H1 (cell line): Measurements from ENCODE around the gene THOC6. TPM values are rescaled to one million over a fixed set of nuclear protein-coding genes. Genes with fewer than 3 reads are reported as not detected.

Experiments
- CTCF ChIA-PET: fragments of 300-600 bp; sonication (Branson Sonifier 250); formaldehyde crosslinking; loops from one replicate; lab custom pipeline; 2021; ENCODE audit not compliant: partially characterized antibody; lab: Charles Lee
- POLR2A ChIA-PET: fragments of 300-600 bp; sonication (Branson Sonifier 250); formaldehyde crosslinking; loops from one replicate; lab custom pipeline; 2021; ENCODE audit warnings: inconsistent platforms; ENCODE audit not compliant: partially characterized antibody; lab: Charles Lee
- DNase-seq, 2 experiments: peaks; one replicate each; pipeline versions ENCODE4 v3.0.0 to v3.0.0-alpha.2; 2010 to 2022; ENCODE audit warnings: low spot score in 2 of 2, low read depth in 1 of 2, mixed read lengths in 1 of 2
- FAIRE-seq: peaks from 2 replicates; lab custom pipeline; 2011; peaks lifted over from hg19 to GRCh38; lab: Jason Lieb, UNC
- H2AFZ ChIP-seq: 2 replicates; pipeline ENCODE4 v1.8.1; 2012; ENCODE audit warnings: low read length, inconsistent platforms
- H2AK5ac ChIP-seq: 2 replicates; pipeline ENCODE4 v1.6.1; 2013; ENCODE audit warnings: low read depth, low read length
- H2BK120ac ChIP-seq: replicated peaks from 2 replicates; pipeline ENCODE3; 2013; ENCODE audit warnings: low read depth, low read length, inconsistent platforms
- H2BK12ac ChIP-seq: 2 replicates; pipeline ENCODE4 v1.6.1; 2013; ENCODE audit warnings: low read depth, low read length
- H2BK15ac ChIP-seq: 2 replicates; pipeline ENCODE4 v1.6.1; 2013; ENCODE audit warnings: low read length
- H2BK20ac ChIP-seq: 2 replicates; pipeline ENCODE4 v1.6.1; 2013; ENCODE audit warnings: low read length
- H2BK5ac ChIP-seq: 2 replicates; pipeline ENCODE4 v1.6.1; 2013; ENCODE audit warnings: low read depth, low read length
- H3K14ac ChIP-seq: 2 replicates; pipeline ENCODE4 v1.6.1; 2013; ENCODE audit warnings: inconsistent platforms; ENCODE audit not compliant: insufficient read length
- H3K18ac ChIP-seq: 2 replicates; pipeline ENCODE4 v1.6.1; 2013; ENCODE audit warnings: low read length; ENCODE audit errors: extremely low read depth
- H3K23ac ChIP-seq: 2 replicates; pipeline ENCODE4 v1.6.1; 2013; ENCODE audit warnings: inconsistent platforms; ENCODE audit not compliant: insufficient read length
- H3K23me2 ChIP-seq: 2 replicates; pipeline ENCODE4 v1.6.1; 2013; ENCODE audit warnings: low read depth, low read length
- H3K27ac ChIP-seq: 2 replicates; pipeline ENCODE4 v1.6.1; 2011; ENCODE audit warnings: low read depth, low read length, inconsistent platforms
- H3K27me3 ChIP-seq, 4 experiments: replicated peaks in 1 of 4; 1 replicate in 1 of 4; 2 replicates in 3 of 4; pipeline versions ENCODE4 v1.6.1 to v1.8.1; 2011 to 2013; ENCODE audit warnings: low read length in 3 of 4, mild to moderate bottlenecking in 3 of 4, inconsistent platforms in 2 of 4, mixed read lengths in 2 of 4, moderate library complexity in 1 of 4; ENCODE audit not compliant: control insufficient read depth in 3 of 4, insufficient read depth in 3 of 4; ENCODE audit errors: extremely low read depth in 1 of 4
- H3K36me3 ChIP-seq, 4 experiments: 2 replicates each; pipeline versions ENCODE4 v1.6.1 to v1.8.1; 2011 to 2013; ENCODE audit warnings: mild to moderate bottlenecking in 4 of 4, low read length in 3 of 4, moderate library complexity in 2 of 4, control low read depth in 1 of 4, inconsistent platforms in 1 of 4; ENCODE audit not compliant: insufficient read depth in 4 of 4, control insufficient read depth in 2 of 4
- H3K4ac ChIP-seq: replicated peaks from 2 replicates; pipeline ENCODE3; 2013; ENCODE audit warnings: low read length, low read depth, mixed read lengths, inconsistent platforms; ENCODE audit not compliant: insufficient read length
- H3K4me1 ChIP-seq, 4 experiments: replicated peaks in 1 of 4; 1 replicate in 1 of 4; 2 replicates in 3 of 4; pipeline versions ENCODE4 v1.6.1 to v1.8.1; 2011 to 2013; ENCODE audit warnings: low read length in 3 of 4, inconsistent platforms in 2 of 4, mixed read lengths in 1 of 4; ENCODE audit not compliant: insufficient read depth in 4 of 4, control insufficient read depth in 3 of 4
- H3K4me2 ChIP-seq, 2 experiments: 2 replicates each; pipeline versions ENCODE4 v1.6.1 to v1.8.1; 2011 to 2013; ENCODE audit warnings: low read depth in 2 of 2, low read length in 2 of 2, control low read depth in 1 of 2, inconsistent platforms in 1 of 2, mild to moderate bottlenecking in 1 of 2; ENCODE audit not compliant: insufficient read depth in 1 of 2
- H3K4me3 ChIP-seq, 4 experiments: fragments of 200-600, 300-600 bp in 1 of 4; sonication (generic), shearing (Covaris generic), sonication (Bioruptor Twin) in 1 of 4; 2 replicates each; pipeline versions ENCODE4 v1.5.1 to v1.8.1; 2011 to 2016; ENCODE audit warnings: low read length in 4 of 4, low read depth in 3 of 4, control low read depth in 2 of 4, inconsistent platforms in 2 of 4, mild to moderate bottlenecking in 2 of 4, mixed read lengths in 1 of 4, moderate library complexity in 1 of 4; ENCODE audit not compliant: insufficient read depth in 2 of 4; ENCODE audit errors: extremely low read depth in 1 of 4
- H3K56ac ChIP-seq: replicated peaks from 2 replicates; pipeline ENCODE3; 2013; ENCODE audit warnings: low read depth, mild to moderate bottlenecking, mixed read lengths, low read length, inconsistent platforms; ENCODE audit not compliant: insufficient read length
- H3K79me1 ChIP-seq: 2 replicates; pipeline ENCODE4 v1.6.1; 2013; ENCODE audit warnings: low read depth, low read length, control low read depth
- H3K79me2 ChIP-seq, 2 experiments: 2 replicates each; pipeline versions ENCODE4 v1.6.1 to v1.8.1; 2012 to 2013; ENCODE audit warnings: low read length in 2 of 2, mild to moderate bottlenecking in 2 of 2, inconsistent platforms in 1 of 2; ENCODE audit not compliant: insufficient read depth in 2 of 2, control insufficient read depth in 1 of 2
- H3K9ac ChIP-seq, 4 experiments: replicated peaks in 1 of 4; 1 replicate in 1 of 4; 2 replicates in 3 of 4; pipeline versions ENCODE4 v1.6.1 to v1.8.1; 2011 to 2013; ENCODE audit warnings: low read depth in 3 of 4, low read length in 3 of 4, control low read depth in 2 of 4, mild to moderate bottlenecking in 2 of 4, moderate library complexity in 2 of 4, inconsistent platforms in 1 of 4; ENCODE audit errors: extremely low read depth in 1 of 4
- H3K9me3 ChIP-seq, 2 experiments: 2 replicates each; pipeline versions ENCODE4 v1.6.1 to v1.8.1; 2012 to 2013; ENCODE audit warnings: mild to moderate bottlenecking in 2 of 2, moderate library complexity in 2 of 2, control low read depth in 1 of 2, inconsistent platforms in 1 of 2, low read depth in 1 of 2, low read length in 1 of 2, mixed read lengths in 1 of 2; ENCODE audit not compliant: insufficient read depth in 2 of 2
- H4K20me1 ChIP-seq, 2 experiments: replicated peaks in 1 of 2; 2 replicates each; pipeline versions ENCODE3 to v1.8.1; 2011 to 2013; ENCODE audit warnings: inconsistent platforms in 2 of 2, low read length in 2 of 2, mild to moderate bottlenecking in 1 of 2; ENCODE audit not compliant: insufficient read depth in 2 of 2, control insufficient read depth in 1 of 2
- H4K5ac ChIP-seq: 2 replicates; pipeline ENCODE4 v1.6.1; 2013; ENCODE audit warnings: low read length, low read depth, mixed read lengths, inconsistent platforms; ENCODE audit not compliant: insufficient read length
- H4K8ac ChIP-seq: 2 replicates; pipeline ENCODE4 v1.8.0; 2013; ENCODE audit warnings: mild to moderate bottlenecking, moderate library complexity, low read length, inconsistent platforms; ENCODE audit not compliant: insufficient read depth; ENCODE audit errors: extremely low read depth
- H4K91ac ChIP-seq: replicated peaks from 2 replicates; pipeline ENCODE3; 2013; ENCODE audit warnings: low read length, mixed read lengths, inconsistent platforms; ENCODE audit not compliant: insufficient read length
- CEBPB ChIP-seq: IDR thresholded peaks from 2 replicates; pipeline ENCODE4 v1.6.1; 2012; ENCODE audit warnings: low read depth, low read length
- EGR1 ChIP-seq: IDR thresholded peaks from 2 replicates; pipeline ENCODE4 v1.6.1; 2011; ENCODE audit warnings: low read depth, low read length, borderline replicate concordance
- PHF8 ChIP-seq: fragments of 200-600 bp; sonication (generic); conservative IDR thresholded peaks from 2 replicates; pipeline ENCODE4 v1.7.1; 2012; ENCODE audit warnings: low read depth, mild to moderate bottlenecking, inconsistent platforms, low read length, moderate library complexity
- POLR2A ChIP-seq, 2 experiments: IDR thresholded peaks; 1 replicate in 1 of 2; 2 replicates in 1 of 2; pipeline ENCODE4 v1.6.1; 2011; ENCODE audit warnings: low read depth in 2 of 2, low read length in 2 of 2, mild to moderate bottlenecking in 2 of 2; ENCODE audit errors: control extremely low read depth in 1 of 2
- POU5F1 ChIP-seq: IDR thresholded peaks from 2 replicates; pipeline ENCODE4 v1.6.1; 2011; ENCODE audit warnings: low read depth, mild to moderate bottlenecking, low read length, moderate library complexity
- SIX5 ChIP-seq: IDR thresholded peaks from 2 replicates; pipeline ENCODE4 v1.6.1; 2011; ENCODE audit warnings: mild to moderate bottlenecking, low read depth, low read length
- ZNF274 ChIP-seq: IDR thresholded peaks from 2 replicates; pipeline ENCODE4 v1.7.0; 2012; ENCODE audit warnings: low read length, borderline replicate concordance; ENCODE audit errors: extremely low read depth
- WGBS, 2 experiments: shearing (Covaris generic) in 1 of 2; methylation state at CpG; one replicate each; pipeline versions ENCODE4 v1.1.6 to v1.1.7; 2013 to 2015; ENCODE audit warnings: low lambda C conversion rate in 2 of 2, mixed read lengths in 2 of 2, inconsistent platforms in 1 of 2, low coverage in 1 of 2, missing lambda C conversion rate in 1 of 2; ENCODE audit not compliant: insufficient replicate concordance in 2 of 2, insufficient coverage in 1 of 2, insufficient read length in 1 of 2; ENCODE audit errors: extremely low coverage in 1 of 2, missing lambda C conversion rate in 1 of 2; 5-methylcytosine and 5-hydroxymethylcytosine counted together
- polyA plus RNA-seq, 7 experiments: library from polyadenylated mRNA; depleted of rRNA in 3 of 7; stranded (reverse) in 5 of 7; unstranded in 2 of 7; fragments of >200 nt in 5 of 7; fragments of 200-250 nt in 2 of 7; gene quantifications; 1 replicate in 5 of 7; 2 replicates in 1 of 7; 4 replicates in 1 of 7; pipeline versions ENCODE4 v1.2.1 to v1.2.3, GENCODE V29; 2011 to 2013; ENCODE audit warnings: missing spikeins in 2 of 7, mixed read lengths in 2 of 7
- total RNA-seq: library from RNA; stranded (reverse); fragmentation: NEBNext Ultra II Directional; extraction: Animal tissue kit (Norgen Biotek cat#: 25700); gene quantifications from 2 replicates; pipeline ENCODE4 v1.2.1, GENCODE V29; 2021
- TF ChIP-seq, protein P1 (sequence below), 3 experiments: IDR thresholded peaks; 1 replicate in 2 of 3; 2 replicates in 1 of 3; pipeline versions ENCODE4 v1.5.1 to v1.6.1; 2011; ENCODE audit warnings: low read length in 3 of 3, mild to moderate bottlenecking in 3 of 3, inconsistent platforms in 2 of 3, low read depth in 1 of 3, moderate library complexity in 1 of 3; ENCODE audit not compliant: insufficient read depth in 1 of 3; ENCODE audit errors: control extremely low read depth in 1 of 3

Gene THOC6
- total and polyA plus RNA-seq, 2 of the 8 experiments (the other 6 are each of a cell fraction or from before 2014, with no cell fraction given), result 78.5 to 111 TPM

DNA sequence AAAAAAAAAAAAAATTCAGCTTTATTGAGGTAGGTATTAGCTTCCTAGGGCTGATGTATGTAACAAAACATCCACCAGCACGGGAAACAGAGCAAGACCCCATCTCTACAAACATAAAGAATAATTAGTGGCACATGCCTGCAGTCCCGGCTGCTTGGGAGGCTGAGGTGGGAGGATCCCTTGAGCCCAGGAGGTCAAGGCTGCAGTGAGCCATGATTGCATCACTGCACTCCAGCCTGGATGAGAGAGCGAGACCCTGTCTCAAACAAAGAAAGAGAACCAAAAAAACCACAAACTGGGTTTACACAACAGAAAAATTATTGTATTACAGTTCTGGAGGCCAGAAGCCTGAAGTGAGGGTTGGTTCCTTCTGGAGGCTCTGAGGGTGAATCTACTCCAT, 18.5 kb downstream of the THOC6 start:
- POLR2A ChIA-PET, result interaction anchor here (0.6 to 34.8 kb wide), 4 partner anchors 14 to 242 kb away, joined by 3 to 1808 read pairs (median 4); partner anchors contain the start of genes CLDN6, CLDN9, HCFC1R1 and THOC6
- Histone ChIP-seq H4K20me1 (peaks cover 0 to 1% of the 10 kb centered on the region in 2 experiments), H3K23me2 (peaks cover 4% of the 10 kb centered on the region; the same call in 1 of the 2 replicates), H3K4me3 (no peak overlapping the region), H2BK120ac (no peak overlapping the region), H3K27me3 (peaks cover 0 to 2% (median 0%) of the 10 kb centered on the region in 4 experiments; a peak in 2 of 7 replicates), H3K4me2 (no peak overlapping the region), H2AFZ (no peak overlapping the region), H3K79me2 (peaks cover 0 to 5% of the 10 kb centered on the region in 2 experiments; a peak in 1 of 4 replicates), H4K5ac (no peak overlapping the region), H3K9ac (no peak overlapping the region), H3K9me3 (no peaks in the 10 kb centered on the region), H3K14ac (no peak overlapping the region), H4K91ac (no peak overlapping the region), H2AK5ac (no peak overlapping the region), H2BK12ac (no peak overlapping the region), H3K18ac (no peak overlapping the region), H3K4ac (no peak overlapping the region), H2BK20ac (no peak overlapping the region), H3K23ac (no peak overlapping the region), H3K56ac (no peak overlapping the region), H3K79me1 (no peaks in the 10 kb centered on the region), H3K4me1 (peaks cover 3 to 16% (median 8%) of the 10 kb centered on the region in 4 experiments), H2BK5ac (no peak overlapping the region), H3K36me3 (no peaks in the 10 kb centered on the region), H2BK15ac (no peak overlapping the region), H3K27ac (no peak overlapping the region), H4K8ac (no peak overlapping the region)
- CTCF ChIA-PET, result interaction anchor here (1.0 to 8.0 kb wide), 7 partner anchors 10 to 87 kb away, joined by 4 to 98 read pairs (median 8); partner anchors contain the start of gene TNFRSF12A
- TF ChIP-seq POU5F1 (no peak), SIX5 (no peak), ZNF274 (no peak), PHF8 (no peak), EGR1 (no peak), CEBPB (no peak), POLR2A (IDR thresholded peaks at IDR 0.05; ENCODE audit: control extremely low read depth in 1 of 2, low read depth in 2 of 2, low read length in 2 of 2) (no peak)
- TF ChIP-seq, protein P1, sequence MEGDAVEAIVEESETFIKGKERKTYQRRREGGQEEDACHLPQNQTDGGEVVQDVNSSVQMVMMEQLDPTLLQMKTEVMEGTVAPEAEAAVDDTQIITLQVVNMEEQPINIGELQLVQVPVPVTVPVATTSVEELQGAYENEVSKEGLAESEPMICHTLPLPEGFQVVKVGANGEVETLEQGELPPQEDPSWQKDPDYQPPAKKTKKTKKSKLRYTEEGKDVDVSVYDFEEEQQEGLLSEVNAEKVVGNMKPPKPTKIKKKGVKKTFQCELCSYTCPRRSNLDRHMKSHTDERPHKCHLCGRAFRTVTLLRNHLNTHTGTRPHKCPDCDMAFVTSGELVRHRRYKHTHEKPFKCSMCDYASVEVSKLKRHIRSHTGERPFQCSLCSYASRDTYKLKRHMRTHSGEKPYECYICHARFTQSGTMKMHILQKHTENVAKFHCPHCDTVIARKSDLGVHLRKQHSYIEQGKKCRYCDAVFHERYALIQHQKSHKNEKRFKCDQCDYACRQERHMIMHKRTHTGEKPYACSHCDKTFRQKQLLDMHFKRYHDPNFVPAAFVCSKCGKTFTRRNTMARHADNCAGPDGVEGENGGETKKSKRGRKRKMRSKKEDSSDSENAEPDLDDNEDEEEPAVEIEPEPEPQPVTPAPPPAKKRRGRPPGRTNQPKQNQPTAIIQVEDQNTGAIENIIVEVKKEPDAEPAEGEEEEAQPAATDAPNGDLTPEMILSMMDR (IDR thresholded peaks at IDR 0.05; ENCODE audit: control extremely low read depth in 1 of 3, insufficient read depth in 1 of 3, low read depth in 1 of 3, low read length in 3 of 3), result no peak
- FAIRE-seq, result no peak
- 92% methylated on average over 3 of the region's 3 CpGs; no CpG with 5 or more reads in 1 of the 2 experiments for WGBS, 2 experiments
- no peak for DNase-seq
